ENCODE results near the gene CYB561D2.
A peak's percentile ranks its signal among the peaks of the same experiment; 100 is the strongest.

The CYB561D2 gene

GRCh38 chr3:50323614-50324199, 27.0 kb upstream of the CYB561D2 start:
- no peak for DNase-seq (ENCODE audit: low read depth in 2 of 2)

GRCh38 chr3:50324351-50325112, 26.1 kb upstream of the CYB561D2 start:
- DNase-seq (ENCODE audit: low read depth in 2 of 2) = no peak

- no peak for DNase-seq (ENCODE audit: low read depth in 2 of 2)
These were observed 25.6 kb upstream of the CYB561D2 start for GRCh38 chr3:50325113-50325480.

- DNase-seq (ENCODE audit: low read depth in 2 of 2) = no peak
These were observed 25.0 kb upstream of the CYB561D2 start for GRCh38 chr3:50325497-50326181.

GRCh38 chr3:50326182-50326541, 24.5 kb upstream of the CYB561D2 start:
- no peak for DNase-seq (ENCODE audit: low read depth in 2 of 2)

GRCh38 chr3:50327129-50327528, 23.5 kb upstream of the CYB561D2 start:
- DNase-seq (ENCODE audit: low read depth in 2 of 2) = no peak

- DNase-seq (ENCODE audit: low read depth in 2 of 2) = peak; percentile 82 to 83
These were observed 22.5 kb upstream of the CYB561D2 start, which contains the start of gene TUSC2 for GRCh38 chr3:50327943-50328691. Gene TUSC2, minus strand, starts transcription at chr3:50328223. Its CDS starts 124 bp downstream, at chr3:50328099.

GRCh38 chr3:50330330-50330729, 20.3 kb upstream of the CYB561D2 start:
- no peak for DNase-seq (ENCODE audit: low read depth in 2 of 2)

- DNase-seq (ENCODE audit: low read depth in 2 of 2) = no peak
These were observed 19.2 kb upstream of the CYB561D2 start for GRCh38 chr3:50331364-50331907.

- no peak for DNase-seq (ENCODE audit: low read depth in 2 of 2)
These were observed 16.8 kb upstream of the CYB561D2 start for GRCh38 chr3:50333744-50334328.

GRCh38 chr3:50334339-50335075, 16.2 kb upstream of the CYB561D2 start:
- no peak for DNase-seq (ENCODE audit: low read depth in 2 of 2)

- DNase-seq (ENCODE audit: low read depth in 2 of 2) = no peak
These were observed 14.0 kb upstream of the CYB561D2 start for GRCh38 chr3:50336452-50337174.

- peak; percentile 76 to 84 for DNase-seq (ENCODE audit: low read depth in 2 of 2)
These were observed 13.3 kb upstream of the CYB561D2 start for GRCh38 chr3:50337175-50337861.

GRCh38 chr3:50338965-50339364, 11.7 kb upstream of the CYB561D2 start:
- no peak for DNase-seq (ENCODE audit: low read depth in 2 of 2)

GRCh38 chr3:50339485-50340146, 11.0 kb upstream of the CYB561D2 start:
- DNase-seq (ENCODE audit: low read depth in 2 of 2) = no peak

- DNase-seq (ENCODE audit: low read depth in 2 of 2) = no peak
These were observed 10.6 kb upstream of the CYB561D2 start for GRCh38 chr3:50340147-50340447.

- DNase-seq (ENCODE audit: low read depth in 2 of 2) = no peak
These were observed 10.0 kb upstream of the CYB561D2 start, which contains the start of gene RASSF1 for GRCh38 chr3:50340448-50341329. Gene RASSF1, minus strand, starts transcription at chr3:50340836. Its CDS starts 31 bp downstream, at chr3:50340805.

- DNase-seq (ENCODE audit: low read depth in 2 of 2) = no peak
These were observed 9.1 kb upstream of the CYB561D2 start for GRCh38 chr3:50341537-50341936.
